Measurements from ENCODE around the gene BCAR3.

DNA sequence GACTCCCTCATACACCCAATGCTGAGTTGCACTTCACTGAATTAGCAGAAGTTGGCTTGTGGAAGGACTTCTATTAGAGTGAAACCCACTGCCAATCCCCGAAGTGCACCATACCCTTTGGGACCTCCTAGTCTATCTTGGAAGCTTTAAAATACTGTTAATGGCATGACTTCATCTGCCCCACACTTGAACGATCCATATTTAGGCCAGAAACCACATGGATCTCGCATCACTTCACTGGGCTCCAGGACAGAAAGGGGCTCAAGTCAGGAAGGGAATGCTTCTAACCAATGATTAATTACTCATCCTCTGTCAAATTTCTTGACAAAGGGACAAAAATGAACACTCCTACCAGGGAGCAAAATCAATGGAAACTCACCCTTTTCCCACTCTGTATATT, 69.1 kb downstream of the BCAR3 start:
- TF ChIP-seq POLR2A (IDR thresholded peaks at IDR 0.05) (no peak), CTCF (IDR thresholded peaks at IDR 0.05) (no peak)
